ENCODE measurements around the gene SETD6.

The SETD6 gene

GRCh38 chr16:58492066-58492465 is 23.3 kb upstream of the SETD6 start:
- in situ Hi-C loops (cut with HindIII; ENCODE audit: low pct_ligation_motif_present, low pct_unique_long_range_greater_than_20kb, low sequenced_read_pairs): no loop called here
- DNase-seq: no peak

DNA sequence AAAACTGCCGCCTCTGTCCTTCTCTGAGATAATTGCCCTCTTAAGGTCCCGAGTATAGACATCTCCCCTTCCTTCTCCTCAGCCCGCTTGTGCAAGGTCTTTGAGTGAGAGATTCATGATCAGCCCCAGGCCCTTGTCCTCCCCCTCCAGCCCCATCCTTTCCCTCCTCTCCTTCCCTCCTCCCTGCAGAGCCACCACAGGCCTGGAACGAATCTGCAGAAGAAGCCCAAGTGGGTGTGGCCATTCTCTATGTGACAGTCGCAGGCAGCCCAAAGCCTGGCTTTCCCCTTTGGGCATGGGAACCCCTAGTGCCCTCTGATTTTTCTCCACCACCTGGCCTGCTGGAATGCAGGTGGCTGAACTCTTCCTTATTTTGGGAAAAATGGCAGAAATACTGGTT is 22.6 kb upstream of the SETD6 start:
- in situ Hi-C loops (cut with HindIII; ENCODE audit: low pct_ligation_motif_present, low pct_unique_long_range_greater_than_20kb, low sequenced_read_pairs): no loop called here
- DNase-seq: no peak

- DNase-seq: no peak
- in situ Hi-C loops (cut with HindIII; ENCODE audit: low pct_ligation_motif_present, low pct_unique_long_range_greater_than_20kb, low sequenced_read_pairs): no loop called here
These were observed 21.4 kb upstream of the SETD6 start for GRCh38 chr16:58493756-58494431.

GRCh38 chr16:58494981-58495520 is 20.3 kb upstream of the SETD6 start:
- peak; percentile 99 for DNase-seq
- in situ Hi-C loops (cut with HindIII; ENCODE audit: low pct_ligation_motif_present, low pct_unique_long_range_greater_than_20kb, low sequenced_read_pairs): no loop called here

- in situ Hi-C loops (cut with HindIII; ENCODE audit: low pct_ligation_motif_present, low pct_unique_long_range_greater_than_20kb, low sequenced_read_pairs): no loop called here
- no peak for DNase-seq
These were observed 19.6 kb upstream of the SETD6 start for GRCh38 chr16:58495521-58496331.

DNA sequence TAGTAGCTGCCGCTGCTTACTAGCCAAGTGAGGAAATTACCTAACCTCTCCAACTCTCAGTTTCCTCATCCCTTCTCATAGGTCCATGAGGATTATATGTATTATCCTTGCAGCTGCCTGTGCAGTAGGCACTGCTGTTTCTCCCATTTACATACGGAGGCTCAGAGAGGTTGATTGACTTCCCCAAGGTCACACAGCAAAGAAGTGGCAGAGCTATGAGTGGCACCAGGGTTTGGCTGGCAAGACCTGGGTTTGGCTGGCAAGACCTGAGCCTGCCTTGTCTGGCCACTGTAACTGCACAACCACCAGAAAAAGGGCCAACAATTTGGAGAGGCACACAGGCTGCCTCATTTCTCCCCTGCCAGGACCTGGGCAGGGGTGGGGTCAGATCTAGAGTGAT is 17.8 kb upstream of the SETD6 start:
- in situ Hi-C loops (cut with HindIII; ENCODE audit: low pct_ligation_motif_present, low pct_unique_long_range_greater_than_20kb, low sequenced_read_pairs): no loop called here
- DNase-seq: no peak

DNA sequence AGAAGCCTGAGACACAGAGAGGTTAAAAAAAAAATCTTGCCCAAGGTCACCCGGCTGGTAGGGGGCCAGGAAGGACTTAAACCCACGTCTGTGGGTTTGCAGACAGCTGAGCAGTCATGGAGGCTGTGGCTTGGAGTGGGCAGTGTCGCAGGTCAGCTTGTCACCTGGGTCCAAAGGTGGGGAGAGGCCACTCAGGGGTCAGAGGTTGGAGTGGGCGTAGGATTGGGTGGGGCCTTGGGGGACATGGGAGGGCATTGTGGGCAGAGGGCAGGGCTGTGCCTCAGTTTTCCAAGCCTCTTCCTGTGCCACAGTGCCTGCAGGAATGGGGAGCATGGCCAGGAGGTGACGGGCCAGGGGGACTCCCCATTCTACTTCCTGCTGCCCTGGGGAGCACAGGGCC is 17.4 kb upstream of the SETD6 start:
- no peak for DNase-seq
- in situ Hi-C loops (cut with HindIII; ENCODE audit: low pct_ligation_motif_present, low pct_unique_long_range_greater_than_20kb, low sequenced_read_pairs): no loop called here

DNA sequence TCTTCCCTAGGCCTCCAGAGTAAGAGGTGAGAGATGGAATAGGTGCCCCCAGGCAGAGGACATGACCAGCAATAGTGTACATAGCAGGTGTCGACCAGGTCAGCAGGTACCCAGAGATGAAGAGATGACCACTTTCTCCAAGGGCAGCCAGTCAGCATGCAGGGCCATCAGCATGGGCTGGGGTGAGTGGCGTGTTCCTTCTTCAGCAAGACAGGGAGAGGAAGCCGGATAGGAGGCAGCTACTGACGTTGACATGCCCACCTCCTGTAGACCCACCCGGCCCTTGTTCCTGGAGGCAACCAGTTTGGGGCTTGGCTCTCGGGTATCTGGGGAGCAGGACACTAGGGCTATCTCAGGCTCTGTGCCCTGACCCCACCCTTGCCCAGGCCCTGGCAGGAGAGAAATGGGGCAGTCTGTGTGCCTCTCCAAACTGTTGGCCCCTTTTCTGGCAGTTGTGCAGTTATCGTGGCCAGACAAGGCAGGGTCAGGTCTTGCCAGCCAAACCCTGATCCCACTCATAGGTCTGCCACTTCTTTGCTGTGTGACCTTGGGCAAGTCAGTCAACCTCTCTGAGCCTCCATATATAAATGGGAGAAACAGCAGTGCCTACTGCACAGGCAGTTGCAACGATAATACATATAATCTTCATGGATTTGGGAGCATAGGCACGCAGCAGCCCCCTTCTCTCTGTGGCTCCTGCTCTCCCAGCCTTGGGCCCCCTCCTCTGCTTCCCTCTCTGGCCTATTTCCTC is 16.8 kb upstream of the SETD6 start:
- in situ Hi-C loops (cut with HindIII; ENCODE audit: low pct_ligation_motif_present, low pct_unique_long_range_greater_than_20kb, low sequenced_read_pairs): no loop called here
- no peak for DNase-seq

GRCh38 chr16:58499092-58499511 is 16.2 kb upstream of the SETD6 start:
- no peak for DNase-seq
- in situ Hi-C loops (cut with HindIII; ENCODE audit: low pct_ligation_motif_present, low pct_unique_long_range_greater_than_20kb, low sequenced_read_pairs): no loop called here

DNA sequence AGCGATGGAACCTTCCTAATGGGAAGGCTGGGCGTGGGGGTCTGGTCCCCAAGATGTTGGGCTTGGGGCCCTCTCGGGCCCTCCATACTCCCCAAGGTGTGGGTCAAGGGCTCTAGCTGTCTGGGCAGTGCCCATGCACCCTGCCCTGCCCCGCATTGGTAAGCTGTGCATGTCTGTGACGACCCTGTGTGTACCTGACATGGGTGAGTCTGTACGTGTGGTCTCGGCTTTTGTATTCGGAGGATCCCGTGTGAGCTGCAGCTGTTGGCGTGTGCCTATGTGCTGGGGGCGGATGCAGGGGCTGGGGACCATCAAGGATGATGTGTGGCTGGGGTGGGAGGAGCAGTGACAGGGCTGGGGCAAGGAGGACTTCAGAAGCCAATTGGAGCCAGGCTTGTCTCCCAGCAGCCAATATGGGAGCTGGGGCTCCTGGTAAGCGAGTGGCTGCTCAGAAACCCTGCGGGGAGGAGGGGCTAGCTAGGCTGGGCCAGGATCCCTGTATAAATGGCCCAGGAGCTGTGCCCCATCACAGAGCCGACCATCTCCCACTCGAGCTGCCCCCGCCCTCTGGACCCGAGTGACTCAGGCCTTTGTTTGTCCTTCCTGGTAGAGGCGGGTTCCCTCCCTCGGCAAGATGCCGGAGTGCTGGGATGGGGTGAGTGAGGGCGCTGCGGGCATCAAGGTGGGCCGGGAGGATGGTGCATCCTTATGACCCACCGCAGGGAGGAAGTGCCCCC is 15.5 kb upstream of the SETD6 start, which contains the start of gene NDRG4:
Gene NDRG4 (plus strand): TSS at position 529 of the 737 bp plus-strand sequence. CDS start 106 bp downstream, at position 635.
- in situ Hi-C loops (cut with HindIII; ENCODE audit: low pct_ligation_motif_present, low pct_unique_long_range_greater_than_20kb, low sequenced_read_pairs): no loop called here
- DNase-seq: peak; percentile 96

DNA sequence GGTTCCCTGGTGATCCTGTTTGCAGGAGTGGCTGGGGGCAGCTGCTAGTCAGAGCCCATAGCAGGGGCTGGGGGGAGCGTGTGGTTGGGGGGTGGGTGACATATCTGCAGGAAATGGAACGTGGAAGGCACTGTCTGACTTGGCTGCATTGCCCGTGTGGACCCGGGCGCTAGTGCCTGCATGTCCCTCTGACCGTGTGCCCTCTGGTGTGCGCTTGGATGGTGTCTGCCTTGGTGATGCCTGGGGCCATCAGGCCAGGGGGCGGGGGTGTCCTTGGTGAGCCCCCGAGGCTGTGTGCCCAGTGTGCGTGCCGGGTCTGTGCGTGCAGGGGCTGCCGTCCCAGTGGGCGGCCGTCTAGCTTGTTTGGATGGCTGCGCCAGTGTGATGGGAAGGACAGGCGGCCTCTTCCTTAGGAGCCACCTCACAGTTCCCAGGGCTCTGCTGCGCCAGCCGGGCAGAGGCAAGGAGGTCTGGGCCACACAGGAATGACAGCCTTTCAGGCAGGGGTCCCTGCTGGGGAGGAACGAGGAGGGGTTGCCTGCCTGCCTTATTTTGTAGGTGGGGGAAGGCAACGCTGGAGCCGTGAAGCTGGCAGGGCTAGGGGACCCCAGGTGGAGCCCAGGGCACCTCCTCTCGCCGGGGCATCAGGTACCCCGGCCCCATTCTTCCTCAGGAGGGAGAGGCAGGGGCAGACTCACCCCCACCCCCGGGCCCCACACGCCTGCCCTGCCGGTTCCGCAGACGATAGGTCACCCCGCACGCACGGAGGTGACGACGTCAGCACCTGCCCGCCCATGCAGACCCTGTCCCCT is 14.7 kb upstream of the SETD6 start:
- no peak for DNase-seq
- in situ Hi-C loops (cut with HindIII; ENCODE audit: low pct_ligation_motif_present, low pct_unique_long_range_greater_than_20kb, low sequenced_read_pairs): no loop called here

GRCh38 chr16:58501242-58502131 is 13.8 kb upstream of the SETD6 start:
- in situ Hi-C loops (cut with HindIII; ENCODE audit: low pct_ligation_motif_present, low pct_unique_long_range_greater_than_20kb, low sequenced_read_pairs): no loop called here
- no peak for DNase-seq

- no peak for DNase-seq
These were observed 12.9 kb upstream of the SETD6 start for GRCh38 chr16:58502217-58502921.

GRCh38 chr16:58503166-58503862 is 12.0 kb upstream of the SETD6 start:
- in situ Hi-C loops (cut with HindIII; ENCODE audit: low pct_ligation_motif_present, low pct_unique_long_range_greater_than_20kb, low sequenced_read_pairs): no loop called here
- DNase-seq: no peak

More at GRCh38 chr16:58502217-58502921, 12.9 kb upstream of the SETD6 start:
- in situ Hi-C loops (cut with HindIII; ENCODE audit: low pct_ligation_motif_present, low pct_unique_long_range_greater_than_20kb, low sequenced_read_pairs): no loop called here

DNA sequence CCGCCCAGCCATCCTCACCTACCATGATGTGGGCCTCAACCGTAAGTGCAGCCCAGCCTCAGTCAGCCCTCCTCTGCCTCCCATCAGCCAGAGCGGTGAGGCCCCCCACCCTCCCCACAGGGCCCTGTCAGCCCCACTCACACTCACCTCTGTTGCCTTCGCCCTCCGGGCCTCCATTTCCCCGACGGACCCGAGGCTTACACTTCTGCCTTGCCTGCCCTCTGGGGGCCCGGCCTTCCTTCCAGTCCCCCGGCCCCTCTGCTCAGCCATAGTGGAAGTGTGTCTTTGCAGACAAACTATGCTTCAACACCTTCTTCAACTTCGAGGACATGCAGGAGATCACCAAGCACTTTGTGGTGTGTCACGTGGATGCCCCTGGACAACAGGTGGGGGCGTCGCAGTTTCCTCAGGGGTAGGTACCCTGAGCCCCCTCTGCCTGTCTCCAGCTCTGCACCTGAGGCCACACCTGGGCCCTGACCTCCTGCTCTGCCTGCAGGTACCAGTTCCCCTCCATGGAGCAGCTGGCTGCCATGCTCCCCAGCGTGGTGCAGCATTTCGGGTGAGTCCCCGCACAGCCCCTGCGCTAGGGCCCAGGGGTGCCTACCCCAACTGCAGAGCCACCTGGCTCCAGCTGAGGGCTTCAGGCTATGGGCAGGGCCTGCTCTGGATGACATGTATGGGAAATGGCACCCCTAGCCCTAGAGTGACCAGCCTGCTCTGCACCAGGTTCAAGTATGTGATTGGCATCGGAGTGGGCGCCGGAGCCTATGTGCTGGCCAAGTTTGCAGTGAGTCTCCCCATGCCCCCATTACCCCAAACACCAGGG is 11.2 kb upstream of the SETD6 start:
- DNase-seq: no peak
- in situ Hi-C loops (cut with HindIII; ENCODE audit: low pct_ligation_motif_present, low pct_unique_long_range_greater_than_20kb, low sequenced_read_pairs): no loop called here

All from ACHN (cell line).